Measurements from ENCODE around the gene FES. TPM values are rescaled to one million over a fixed set of nuclear protein-coding genes. Genes with fewer than 3 reads are reported as not detected.
"Not testable (repeated sequence)": the region's sequence is repeated elsewhere in the genome, so short reads cannot be mapped to it uniquely, and the experiment has no call there.

Gene FES
- total and polyA plus RNA-seq, 11 donors, result 10.7 to 37.5 (median 15.9) TPM

- Histone ChIP-seq H3K36me3 (no peaks in the 10 kb centered on the region), H3K9me3 (no peaks in the 10 kb centered on the region), H3K4me3 (peak overlapping the region in 2 of 12 donors; percentile 13 to 45), H3K27ac (peak overlapping the region in 1 of 12 donors; percentile 88), H3K4me1 (peaks cover 0 to 50% (median 0%) of the 10 kb centered on the region in 12 donors), H3K27me3 (no peaks in the 10 kb centered on the region)
- TF ChIP-seq CTCF (IDR thresholded peaks at IDR 0.05) (no peak), POLR2A (IDR thresholded peaks at IDR 0.05) (no peak)
- intact Hi-C loops (cut with DNase I), result no loop called here
- ATAC-seq (no peak), DNase-seq (no peak)
- 95 to 97% (median 96%) methylated on average over 18 of the region's 18 CpGs for WGBS, 4 donors
These were observed 44.0 kb upstream of the FES start for GRCh38 chr15:90840157-90840855.

DNA sequence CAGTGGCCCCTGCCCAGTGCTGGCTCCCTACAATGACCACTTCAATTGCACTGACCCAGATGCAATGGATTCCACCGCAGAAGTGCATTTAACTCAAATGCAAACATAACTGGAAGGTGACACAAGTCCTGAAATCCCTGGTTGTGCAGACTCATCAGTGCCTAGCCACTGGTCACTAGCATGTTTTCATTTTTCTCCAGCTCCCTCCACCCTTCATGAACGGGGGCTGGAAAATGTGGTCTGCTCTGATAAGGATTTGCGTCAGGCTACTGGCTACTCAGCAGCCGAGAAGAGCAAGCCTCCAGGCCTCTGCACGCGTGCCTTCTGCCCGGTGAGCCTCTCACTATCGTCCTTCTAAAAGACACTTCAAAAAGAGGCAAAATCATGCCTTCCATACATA is 43.4 kb upstream of the FES start:
- intact Hi-C loops (cut with DNase I), result no loop called here
- ATAC-seq, result no peak
- DNase-seq, result no peak
- Histone ChIP-seq H3K9me3 (no peaks in the 10 kb centered on the region), H3K27ac (no peak overlapping the region), H3K4me1 (peaks cover 0 to 50% (median 0%) of the 10 kb centered on the region in 12 donors), H3K36me3 (no peaks in the 10 kb centered on the region), H3K27me3 (no peaks in the 10 kb centered on the region), H3K4me3 (no peak overlapping the region)
- WGBS, 4 donors, result 76 to 90% (median 76%) methylated on average over 8 of the region's 8 CpGs
- no peak for TF ChIP-seq CTCF (IDR thresholded peaks at IDR 0.05)
- TF ChIP-seq POLR2A (IDR thresholded peaks at IDR 0.05), result no peak

DNA sequence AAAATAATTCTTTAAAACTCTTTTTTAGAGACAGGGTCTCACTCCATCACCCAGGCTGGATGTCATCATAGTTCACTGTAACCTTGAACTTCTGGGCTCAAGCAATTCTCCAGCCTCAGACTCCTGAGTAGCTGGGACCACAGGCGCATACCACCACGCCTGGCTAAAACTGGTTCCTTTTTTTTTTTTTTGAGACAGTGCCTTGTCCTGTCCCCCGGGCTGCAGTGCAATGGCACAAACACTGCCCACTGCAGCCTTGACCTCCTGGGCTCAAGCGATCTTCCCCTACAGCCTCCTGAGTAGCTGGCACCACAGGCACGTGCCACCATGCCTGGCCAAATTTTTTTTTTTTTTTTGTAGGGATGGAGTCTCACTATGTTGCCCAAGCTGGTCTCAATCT is 39.6 kb upstream of the FES start:
- intact Hi-C loops (cut with DNase I), result no loop called here
- DNase-seq (no peak), ATAC-seq (peak in 1 of 4 donors; percentile 13)
- no peaks in the 10 kb centered on the region for H3K27me3 ChIP-seq
- H3K36me3 ChIP-seq, result no peaks in the 10 kb centered on the region
- 85 to 87% (median 86%) methylated on average over 5 of the region's 5 CpGs for WGBS, 4 donors
- peak overlapping the region in 1 of 12 donors; percentile 80 for H3K27ac ChIP-seq
- no peak for TF ChIP-seq POLR2A (IDR thresholded peaks at IDR 0.05)
- TF ChIP-seq CTCF (IDR thresholded peaks at IDR 0.05), result no peak
- no peak overlapping the region for H3K4me3 ChIP-seq
- H3K9me3 ChIP-seq, result no peaks in the 10 kb centered on the region
- peaks cover 0 to 26% (median 0%) of the 10 kb centered on the region in 12 donors for H3K4me1 ChIP-seq

DNA sequence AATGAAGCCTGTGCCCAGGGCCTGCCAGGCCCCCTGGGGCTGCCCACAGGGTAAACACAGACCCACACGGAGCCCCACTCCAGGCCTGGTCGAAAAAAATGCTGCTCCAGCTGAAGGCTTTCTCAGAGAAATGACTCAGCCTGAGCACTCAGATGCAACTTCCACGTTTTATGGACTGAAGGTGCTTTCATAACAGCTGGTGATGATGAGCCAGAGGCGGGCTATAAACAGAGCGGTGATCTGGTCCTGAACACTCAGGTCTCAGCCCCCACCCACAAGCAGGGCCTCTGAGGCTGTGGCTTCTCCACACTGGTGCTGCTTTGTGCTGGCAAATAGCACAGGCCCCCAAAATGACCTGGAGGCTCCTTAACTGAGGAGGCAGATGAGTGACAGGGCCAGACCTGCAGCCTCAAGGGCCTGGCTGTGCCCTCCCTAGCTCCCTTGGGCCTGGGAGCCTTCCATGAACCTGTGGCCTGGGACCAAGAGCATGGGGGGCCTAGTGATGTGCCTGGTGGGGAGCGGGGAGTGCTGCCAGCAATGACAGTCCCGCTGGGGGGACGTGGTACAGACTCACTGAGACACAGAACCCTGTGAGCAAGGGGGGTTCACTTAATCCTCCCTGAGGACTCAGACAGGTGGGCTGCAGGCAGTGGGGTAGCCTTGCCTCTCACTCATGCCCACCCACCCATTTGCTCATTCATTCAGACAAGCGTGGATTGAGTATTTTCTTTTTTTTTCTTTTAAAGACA is 38.9 kb upstream of the FES start:
- intact Hi-C loops (cut with DNase I), result no loop called here
- Histone ChIP-seq H3K27me3 (no peaks in the 10 kb centered on the region), H3K9me3 (no peaks in the 10 kb centered on the region), H3K4me1 (peaks cover 0 to 25% (median 0%) of the 10 kb centered on the region in 12 donors), H3K27ac (peak overlapping the region in 1 of 12 donors; percentile 80), H3K36me3 (no peaks in the 10 kb centered on the region), H3K4me3 (no peak overlapping the region)
- TF ChIP-seq POLR2A (IDR thresholded peaks at IDR 0.05) (no peak), CTCF (IDR thresholded peaks at IDR 0.05) (no peak)
- WGBS, 4 donors, result 81 to 90% (median 85%) methylated on average over 7 to 9 of the region's 9 CpGs
- ATAC-seq (peak in 3 of 4 donors; percentile 22 to 77 (median 50)), DNase-seq (peak in 2 of 5 donors; percentile 28 to 40)

- ATAC-seq; H3K4me3 ChIP-seq; H3K27ac ChIP-seq; H3K27me3 ChIP-seq; H3K36me3 ChIP-seq; H3K9me3 ChIP-seq; DNase-seq; intact Hi-C loops (cut with DNase I): not testable (repeated sequence)
- WGBS, 4 donors, result 92 to 100% (median 97%) methylated on average over 1 of the region's 1 CpG
- H3K4me1 ChIP-seq, result peaks cover 0 to 32% (median 0%) of the 10 kb centered on the region in 12 donors
These were observed 34.9 kb upstream of the FES start for GRCh38 chr15:90849424-90849823.
